ENCODE data around the gene STAB2.

The STAB2 gene

DNA sequence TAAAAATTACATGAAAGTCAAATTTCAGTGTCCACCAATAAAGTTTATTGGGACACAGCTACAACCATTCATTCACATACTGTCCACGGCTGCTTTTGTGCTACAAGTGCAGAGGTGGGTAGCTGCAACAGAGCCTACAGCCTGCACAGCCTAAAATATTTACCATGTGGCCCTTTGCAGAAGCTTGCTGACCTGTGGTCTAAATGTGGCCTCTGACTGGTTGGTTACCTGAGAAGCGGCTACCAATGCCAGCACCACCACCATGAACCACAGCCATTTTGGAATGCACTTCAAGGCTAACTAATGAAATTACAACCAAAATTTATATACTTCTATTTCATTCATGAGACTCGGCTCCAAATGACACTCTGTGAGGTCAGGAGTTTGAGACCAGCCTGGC, 195.3 kb downstream of the STAB2 start:
- DNase-seq (ENCODE audit: low spot score): no peak

DNA sequence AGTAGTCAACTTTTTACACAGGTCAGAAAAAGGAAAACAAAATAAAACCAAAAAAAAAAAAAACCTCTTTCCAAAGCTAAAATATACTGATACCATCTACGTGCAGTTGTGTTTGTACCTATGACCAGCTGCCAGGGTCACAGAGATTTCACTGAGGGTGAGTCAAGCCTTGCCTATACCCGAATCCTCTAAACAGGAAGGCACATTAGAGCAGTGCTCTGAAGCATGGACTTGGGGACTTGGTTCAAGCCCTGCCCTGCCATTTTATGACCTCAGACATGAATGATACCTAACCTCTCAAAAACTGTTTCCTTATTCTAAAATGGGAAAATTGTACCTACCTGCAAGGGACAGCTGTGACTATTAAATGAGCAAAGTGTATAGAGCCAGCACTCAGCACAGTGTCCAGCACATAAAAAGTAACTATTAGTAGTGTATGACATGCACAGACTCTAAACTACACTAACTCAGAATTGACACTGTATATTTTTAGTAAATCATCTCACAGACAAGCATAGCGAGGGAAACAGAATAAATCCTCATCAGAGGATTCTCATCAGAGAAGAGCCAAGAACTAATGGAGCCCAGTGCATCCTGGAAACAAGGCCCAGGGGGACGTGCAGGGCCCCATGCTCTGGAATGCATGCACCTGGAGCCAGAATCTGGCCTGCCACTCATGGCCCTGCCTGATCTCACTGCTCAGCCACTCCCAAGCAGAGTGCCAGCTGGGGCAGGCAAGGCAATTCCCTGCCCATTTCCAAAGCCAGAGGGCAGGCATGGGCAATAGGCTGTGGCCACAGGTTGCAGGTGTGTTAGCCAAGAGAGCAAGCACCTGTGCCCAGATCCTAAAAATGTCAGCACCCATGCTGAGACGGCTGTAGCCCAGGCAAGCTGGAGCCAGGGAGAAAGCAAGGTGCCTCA, 196.9 kb downstream of the STAB2 start:
- DNase-seq (ENCODE audit: low spot score): no peak

DNA sequence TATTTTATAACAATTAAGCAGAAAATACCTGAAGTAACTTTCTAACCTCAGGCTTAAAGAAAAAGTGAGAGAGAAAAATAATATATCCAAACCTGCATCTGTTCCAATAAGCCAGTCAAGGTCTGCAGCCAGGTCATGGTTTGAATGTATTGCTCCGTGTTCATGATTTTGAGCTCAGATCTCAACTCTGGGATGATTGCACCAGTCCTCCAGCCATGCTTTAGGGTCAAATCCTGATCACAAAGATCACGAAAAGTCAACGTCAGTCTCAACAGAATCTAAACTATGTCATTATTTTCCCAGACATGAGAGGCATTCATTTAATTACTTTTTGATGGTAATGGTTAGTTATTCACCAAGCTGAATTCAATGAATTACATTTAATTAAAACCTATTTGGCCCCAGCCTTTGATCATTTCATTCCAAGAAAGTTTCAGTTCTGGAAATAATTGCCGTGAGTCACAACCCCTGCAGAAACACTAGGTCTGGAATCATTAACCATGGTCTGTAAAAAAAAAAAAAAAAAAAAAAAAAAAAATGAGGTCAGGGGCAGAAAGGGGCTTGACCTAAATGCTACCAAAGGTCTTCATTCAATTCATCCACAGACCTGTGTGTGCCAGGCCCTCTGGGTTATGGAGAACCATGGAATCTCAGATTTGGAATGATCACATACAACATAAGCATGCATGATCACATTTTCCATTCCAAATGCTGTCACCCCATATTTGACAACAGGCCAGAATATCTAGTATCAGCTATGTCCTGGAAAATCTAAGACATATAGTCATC, 198.4 kb downstream of the STAB2 start:
- DNase-seq (ENCODE audit: low spot score): no peak

DNA sequence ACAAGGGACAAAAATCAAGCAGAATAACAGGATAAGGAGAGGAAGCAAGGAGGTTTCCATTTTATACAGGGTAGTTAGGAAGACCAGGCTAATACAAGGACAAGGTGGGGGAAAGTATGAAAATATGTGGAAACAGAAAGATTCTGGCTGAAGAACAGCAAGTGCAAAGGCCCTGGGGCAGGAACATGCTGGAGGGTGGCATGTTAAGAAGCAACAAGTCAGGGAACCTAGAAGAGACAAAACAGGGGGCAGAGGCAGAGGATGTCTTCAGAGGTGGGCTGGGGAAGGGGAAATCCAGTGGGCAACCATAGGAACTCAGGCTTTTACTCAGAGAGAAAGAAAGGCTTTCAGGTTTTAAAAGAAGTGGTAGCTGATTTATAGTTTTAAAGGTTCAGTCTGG, 199.1 kb downstream of the STAB2 start:
- DNase-seq (ENCODE audit: low spot score): no peak

DNA sequence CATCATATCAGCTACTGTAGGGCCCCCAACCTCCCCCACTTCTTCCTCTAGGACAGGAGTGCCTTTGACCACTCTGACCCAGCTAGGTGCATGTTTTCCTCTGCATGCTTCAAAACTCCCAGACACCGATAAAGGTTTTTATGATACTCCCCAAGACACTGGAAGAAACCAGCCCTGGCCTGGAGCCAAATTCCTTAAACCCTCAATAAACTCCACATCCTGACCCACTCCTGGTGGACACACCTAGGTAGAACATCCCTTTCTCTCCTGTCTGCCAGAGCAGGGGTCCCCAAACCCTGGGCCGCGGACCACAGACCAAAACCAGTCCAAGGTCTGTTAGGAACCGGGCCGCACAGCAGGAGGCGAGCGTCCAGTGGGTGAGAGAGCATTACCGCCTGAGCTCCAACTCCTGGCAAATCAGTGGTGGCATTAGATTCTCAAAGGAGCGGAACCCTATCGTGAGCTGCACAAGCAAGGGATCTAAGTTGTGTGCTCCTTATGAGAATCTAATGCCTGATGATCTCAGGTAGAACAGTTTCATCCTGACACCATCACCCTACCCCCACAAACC, 204.4 kb downstream of the STAB2 start:
- no peak for DNase-seq (ENCODE audit: low spot score)

DNA sequence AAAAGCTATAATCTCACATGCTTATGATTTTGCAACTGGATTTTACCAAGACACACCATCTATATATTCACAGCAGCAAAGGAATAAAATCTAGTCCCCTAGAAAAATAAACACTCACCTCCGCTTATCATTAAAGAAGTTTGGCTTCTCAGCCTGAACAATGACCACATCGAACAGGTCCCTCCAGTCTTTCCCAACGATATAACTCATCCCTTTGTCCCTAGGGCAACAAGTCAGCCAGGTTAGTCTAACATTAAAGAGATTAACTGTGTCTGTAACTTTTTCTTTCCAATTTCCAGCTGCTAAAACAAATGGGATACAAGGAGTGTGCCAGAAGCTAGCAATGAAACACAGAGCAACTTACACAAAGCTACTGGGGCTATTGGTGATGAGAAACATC, 206.0 kb downstream of the STAB2 start:
- no peak for DNase-seq (ENCODE audit: low spot score)

DNA sequence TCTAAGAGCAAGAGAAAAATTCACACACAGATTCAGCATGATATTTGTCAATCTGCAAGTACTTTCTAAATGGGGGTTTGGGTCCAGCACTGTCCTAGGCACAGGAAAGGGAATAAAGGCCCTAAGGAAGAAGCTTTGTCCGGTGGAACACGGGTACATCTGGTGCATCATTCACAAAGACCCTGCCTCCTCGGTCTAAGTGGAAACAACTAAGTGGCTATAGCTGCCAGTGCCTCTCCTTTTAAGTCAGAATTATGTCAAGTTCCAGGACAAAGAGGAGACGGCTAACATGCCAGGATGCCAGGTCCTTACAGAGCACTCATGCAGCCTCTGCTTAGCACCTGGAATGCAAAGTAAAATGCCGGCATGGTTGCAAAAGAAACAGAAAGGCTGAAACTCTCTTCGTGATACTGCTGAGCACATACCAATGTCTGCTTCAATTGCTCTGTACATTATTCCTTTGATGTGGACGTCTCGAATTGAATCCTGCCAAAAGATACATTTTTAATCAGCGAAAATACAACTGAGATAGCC, 206.5 kb downstream of the STAB2 start:
- DNase-seq (ENCODE audit: low spot score): no peak

DNA sequence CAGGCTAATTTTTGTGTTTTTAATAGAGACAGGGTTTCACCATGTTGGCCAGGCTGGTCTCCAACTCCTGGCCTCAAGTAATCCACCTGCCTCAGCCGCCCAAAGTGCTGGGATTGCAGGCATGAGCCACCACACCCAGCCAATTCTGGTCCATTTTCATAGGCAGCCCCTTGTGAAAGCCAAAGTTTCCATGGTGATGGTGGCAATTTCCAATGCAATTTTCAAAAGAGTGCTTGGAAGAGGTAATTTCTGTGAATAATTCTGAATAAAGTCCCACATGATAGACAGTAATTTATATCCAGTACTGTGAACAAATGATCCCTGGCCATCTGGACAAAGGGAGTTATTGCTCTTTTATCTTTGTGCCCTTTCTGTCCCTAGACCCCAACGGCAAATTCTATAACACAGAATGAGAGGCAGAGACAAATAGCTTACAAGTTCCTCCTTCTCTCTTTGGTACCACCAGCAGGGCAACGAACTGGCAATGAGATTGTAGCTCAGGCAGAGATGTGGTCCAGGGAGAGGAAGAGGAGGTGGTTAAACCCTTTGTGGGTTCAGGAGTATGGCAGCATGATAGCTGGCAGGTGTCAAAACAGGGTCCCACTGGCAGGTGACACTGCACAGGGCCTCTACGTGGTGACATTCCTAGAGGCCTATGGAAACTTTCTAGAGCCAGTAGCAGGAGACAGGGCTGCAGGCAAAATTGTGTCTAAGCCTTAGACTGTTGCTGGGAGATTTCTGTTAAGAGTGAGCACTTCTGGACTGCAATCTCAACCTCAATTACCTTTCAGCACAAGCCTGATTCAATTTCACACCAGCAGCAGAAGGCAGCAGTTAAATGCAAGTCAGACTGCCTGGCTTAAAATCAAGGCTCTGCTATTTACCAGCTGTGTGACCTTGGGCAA, 207.5 kb downstream of the STAB2 start:
- no peak for DNase-seq (ENCODE audit: low spot score)

DNA sequence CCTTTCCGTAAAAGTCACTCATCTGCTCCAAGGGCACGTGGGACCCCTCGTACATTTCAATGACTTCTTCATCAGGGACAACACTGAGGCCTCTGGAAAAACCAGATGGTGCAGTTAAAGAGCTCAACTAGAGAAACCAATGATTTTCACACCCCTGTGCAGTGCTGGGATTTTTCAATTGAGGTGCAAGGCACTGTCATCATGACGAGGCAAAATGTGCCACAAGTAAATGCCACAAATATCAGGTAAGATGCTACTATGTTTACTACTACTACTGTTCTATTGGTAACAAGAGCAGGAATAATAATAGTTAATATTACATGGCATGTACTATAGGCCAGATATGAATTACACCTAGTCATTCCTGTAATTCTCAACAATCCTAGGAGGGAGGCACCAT, 211.5 kb downstream of the STAB2 start:
- DNase-seq (ENCODE audit: low spot score): no peak

DNA sequence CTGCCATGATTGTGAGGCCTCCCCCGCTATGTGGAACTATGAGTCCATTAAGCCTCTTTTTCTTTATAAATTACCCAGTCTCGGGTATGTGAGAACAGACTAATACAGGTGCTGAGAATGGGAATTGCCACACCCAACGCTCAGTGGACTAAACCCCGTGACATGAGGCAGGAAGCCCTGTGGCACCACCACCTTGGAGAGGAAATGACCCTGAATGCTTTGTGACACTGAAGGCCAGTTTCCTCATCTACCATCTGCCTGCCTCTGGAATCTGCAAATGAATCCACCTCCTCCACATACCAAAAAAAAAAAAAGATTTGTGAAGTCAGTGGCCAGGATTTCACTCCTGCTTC, 212.4 kb downstream of the STAB2 start:
- no peak for DNase-seq (ENCODE audit: low spot score)

DNA sequence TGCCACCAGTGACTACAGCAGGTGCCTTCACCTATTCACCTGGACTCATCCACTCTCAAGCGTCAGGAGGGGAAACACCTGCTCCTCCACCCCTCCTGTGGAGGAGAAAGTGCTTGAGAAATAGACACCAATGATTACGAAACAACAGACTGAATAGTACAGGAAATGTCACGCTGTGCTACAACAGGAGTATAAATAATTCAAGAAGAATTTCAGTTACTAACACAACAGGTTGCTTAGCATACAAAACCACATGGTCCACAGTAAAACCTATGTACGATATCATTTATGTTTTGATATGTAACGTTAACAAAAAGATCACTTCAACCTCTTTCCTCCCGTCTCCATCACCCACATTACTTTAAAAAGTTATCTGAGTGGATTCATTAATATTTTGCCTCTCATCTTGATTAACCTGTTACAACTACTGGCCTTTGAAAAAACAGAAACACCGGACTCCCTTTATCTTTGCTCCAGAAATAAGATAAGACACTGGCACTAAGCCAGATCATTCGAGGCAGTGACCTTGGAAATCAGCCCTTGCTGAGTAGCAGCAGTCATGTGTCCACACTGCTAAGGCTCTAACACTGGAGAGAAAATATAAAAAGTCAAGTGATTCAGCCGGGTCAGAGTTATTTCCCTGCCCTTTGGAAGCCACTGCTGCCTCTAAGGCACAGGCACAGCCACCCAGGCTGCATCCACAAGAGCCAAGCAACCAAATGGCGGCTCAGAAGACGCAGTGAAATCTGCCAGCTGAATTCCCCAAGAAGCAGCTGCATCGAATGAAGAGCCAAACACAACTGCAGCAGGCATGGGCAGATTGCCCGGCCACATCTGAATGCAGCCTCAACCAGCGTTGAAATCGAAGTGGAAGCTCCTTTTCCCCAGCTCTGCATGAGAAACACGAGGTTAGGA, 213.0 kb downstream of the STAB2 start:
- DNase-seq (ENCODE audit: low spot score): peak; percentile 16

DNA sequence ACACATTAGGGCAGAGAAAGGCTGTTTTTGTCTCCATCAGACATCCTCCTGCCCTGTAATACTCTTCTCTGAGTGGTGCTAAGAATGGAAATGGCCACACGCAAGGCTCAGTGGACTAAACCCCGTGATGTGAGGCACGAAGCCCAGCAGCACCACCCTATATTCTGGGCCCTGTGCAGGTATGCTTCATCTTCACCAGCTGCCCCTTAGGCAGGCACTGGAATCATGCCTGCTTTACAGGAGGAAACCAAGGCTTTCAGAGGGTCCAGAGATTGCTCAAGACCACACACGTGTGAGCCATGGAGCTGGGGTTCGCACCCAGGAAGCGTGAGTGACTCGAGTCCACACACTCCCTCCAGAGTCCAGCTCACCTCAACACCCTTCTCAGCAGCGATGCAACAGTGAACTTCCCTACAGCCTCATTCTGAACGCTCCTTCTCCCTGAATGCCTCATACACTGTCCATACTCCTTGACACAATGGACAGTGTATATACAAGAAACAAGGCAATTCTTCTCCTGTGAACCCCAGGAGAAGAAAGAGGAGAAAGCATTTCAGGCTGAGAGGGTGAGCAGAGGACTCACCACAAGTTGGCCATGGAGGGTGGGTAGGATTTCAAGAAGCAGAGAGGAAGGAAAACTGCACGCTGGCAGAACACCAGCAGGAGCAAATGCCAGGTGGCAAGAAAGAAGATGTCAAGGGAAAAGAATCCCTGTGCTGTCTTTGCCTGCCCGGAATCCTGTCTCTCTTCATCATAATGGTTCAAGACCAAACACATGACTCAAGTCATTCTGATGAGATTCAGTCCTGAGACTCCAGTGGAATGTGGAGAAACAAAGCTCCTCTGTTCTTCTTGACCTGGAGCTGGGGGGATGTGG, 214.9 kb downstream of the STAB2 start:
- DNase-seq (ENCODE audit: low spot score): no peak

DNA sequence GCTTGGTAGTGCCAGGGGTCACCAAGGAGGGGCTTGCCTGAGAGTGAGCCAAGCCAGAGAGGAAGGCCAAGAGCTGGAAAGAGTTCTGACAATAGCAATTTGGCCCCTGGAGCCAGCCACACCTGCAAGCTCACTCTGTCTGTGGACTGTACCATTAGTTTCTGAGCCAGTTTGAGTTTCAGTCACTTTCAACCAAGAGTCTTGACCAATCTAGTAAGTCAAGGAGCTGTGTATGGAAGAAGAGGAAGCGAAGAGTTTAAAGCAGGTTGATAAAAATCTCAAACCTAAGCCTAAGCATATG, 215.5 kb downstream of the STAB2 start:
- no peak for DNase-seq (ENCODE audit: low spot score)

DNA sequence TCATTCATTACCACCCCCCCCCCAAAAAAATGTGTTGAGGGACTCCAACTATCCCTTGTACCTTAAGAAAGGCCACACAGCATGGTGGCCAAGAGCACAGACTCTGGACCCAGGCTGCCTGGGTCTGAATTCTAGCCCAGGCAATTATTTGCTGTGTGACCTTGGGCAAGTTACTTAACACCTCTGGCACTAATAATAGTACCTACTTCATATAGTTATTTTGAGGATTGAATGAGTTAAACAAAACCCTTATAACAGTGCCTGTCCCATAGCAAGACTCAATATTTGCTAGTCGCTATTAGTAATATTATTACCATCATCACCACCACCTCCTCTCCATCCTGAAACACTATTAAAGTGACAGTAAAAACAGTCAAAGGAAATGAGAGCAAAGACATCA, 216.8 kb downstream of the STAB2 start:
- DNase-seq (ENCODE audit: low spot score): no peak

DNA sequence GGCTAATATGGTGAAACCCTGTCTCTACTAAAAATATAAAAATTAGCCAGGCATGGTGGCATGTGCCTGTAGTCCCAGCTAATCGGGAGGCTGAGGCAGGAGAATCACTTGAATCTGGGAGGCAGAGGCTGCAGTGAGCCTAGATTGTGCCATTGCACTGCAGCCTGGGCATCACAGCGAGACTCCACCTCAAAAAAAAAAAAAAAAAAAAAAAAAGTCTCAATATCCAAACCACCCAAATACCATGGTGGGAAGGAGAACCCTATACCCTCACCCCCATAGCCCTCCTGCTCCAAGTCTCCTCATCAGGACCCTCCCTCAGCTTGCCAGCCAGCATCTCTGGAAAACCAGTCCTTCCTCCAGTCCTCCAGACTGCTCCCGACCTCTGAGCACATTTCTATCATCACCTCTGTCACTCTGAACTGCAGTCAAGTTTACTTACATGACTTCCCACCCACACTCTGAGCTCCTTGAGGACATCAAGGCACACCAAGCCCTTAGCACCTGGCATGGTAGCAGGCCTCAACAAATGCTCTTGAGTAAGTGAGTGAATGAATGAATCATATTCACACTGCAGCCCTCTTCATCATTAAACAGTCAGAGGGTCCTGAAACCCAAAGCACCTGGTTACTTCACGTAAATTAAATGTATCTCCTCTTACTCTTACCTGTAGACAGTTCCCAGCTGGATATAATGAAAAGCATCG, 218.7 kb downstream of the STAB2 start:
- DNase-seq (ENCODE audit: low spot score): no peak

DNA sequence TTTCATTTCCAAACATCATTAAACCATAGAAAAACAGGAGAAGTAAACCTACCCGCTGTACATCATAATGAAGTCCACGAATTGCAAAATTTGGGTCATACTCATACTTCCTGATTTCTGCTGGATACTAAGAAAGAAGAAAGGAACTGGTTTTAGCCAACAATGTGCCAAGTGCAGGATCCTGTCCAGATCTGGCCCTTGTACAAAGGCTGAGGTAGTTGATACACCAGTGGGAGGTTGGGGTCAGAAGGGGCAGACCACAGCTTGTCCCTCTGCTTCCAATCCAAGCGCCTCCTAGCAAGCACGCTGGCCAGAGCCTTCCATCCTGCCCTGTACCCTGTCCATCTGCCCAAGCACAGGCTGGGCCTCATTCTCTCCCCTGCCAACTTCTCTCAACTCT, 219.7 kb downstream of the STAB2 start:
- no peak for DNase-seq (ENCODE audit: low spot score)

DNA sequence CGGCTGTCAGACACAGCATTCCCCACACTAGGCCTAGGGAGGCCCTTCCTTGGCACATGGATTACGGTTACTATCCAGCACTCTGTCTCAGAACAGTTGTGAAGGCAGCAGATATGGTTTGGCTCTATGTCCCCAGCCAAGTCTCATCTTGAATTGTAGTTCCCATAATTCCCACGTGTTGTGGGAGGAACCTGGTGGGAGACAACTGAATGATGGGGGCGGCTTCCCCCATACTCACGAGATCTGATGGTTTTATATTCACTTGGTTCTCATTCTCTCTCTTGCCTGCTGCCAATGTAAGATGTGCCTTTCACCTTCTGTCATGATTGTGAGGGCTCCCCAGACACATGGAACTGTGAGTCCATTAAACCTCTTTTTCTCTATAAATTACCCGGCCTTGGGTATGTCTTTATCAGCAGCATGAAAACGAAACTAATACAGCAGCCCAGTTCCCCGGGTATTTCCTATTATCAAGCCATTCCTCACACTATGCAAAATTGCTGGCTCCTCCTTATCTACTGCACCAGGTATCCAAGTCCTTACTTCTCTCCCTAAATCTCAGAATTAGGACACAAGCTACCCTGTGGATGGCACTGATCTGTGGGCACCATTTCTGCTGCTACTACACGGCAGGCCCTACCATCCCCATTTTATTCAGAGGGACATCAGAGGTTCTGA, 220.6 kb downstream of the STAB2 start:
- DNase-seq (ENCODE audit: low spot score): peak; percentile 35

DNA sequence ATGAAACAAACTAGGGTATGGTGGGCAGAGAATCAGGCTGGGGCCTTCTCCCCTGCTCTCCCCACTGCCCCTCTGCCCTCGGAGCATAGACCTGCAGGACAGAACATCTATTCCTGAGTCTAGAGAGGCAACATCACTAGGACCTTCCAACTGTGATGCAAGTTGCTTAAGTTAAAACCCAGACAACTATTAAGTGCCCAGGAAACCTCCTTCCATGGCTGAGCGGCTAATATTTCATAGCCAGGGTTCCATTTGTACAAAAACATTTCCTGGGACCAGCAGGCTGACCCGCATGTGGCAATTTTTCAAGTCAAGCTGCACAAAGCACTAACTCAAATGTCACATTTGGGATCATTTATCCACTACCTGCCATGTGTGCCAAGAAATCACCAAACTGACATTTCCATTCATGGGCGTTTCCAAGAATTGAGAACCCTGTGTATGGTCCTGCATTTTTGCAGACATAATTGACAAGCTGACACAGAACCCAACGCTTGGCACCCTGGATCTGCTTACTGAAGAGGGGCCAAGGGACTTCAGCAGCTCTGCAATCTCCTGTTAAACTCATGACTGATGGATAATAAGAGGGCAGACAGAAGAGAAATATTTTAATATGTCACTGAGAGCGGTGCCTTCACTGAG, 221.3 kb downstream of the STAB2 start:
- DNase-seq (ENCODE audit: low spot score): no peak

All from hematopoietic multipotent progenitor cell treated with erythropoietin and hydrocortisone succinate and interleukin-3 and kit ligand, for 15 days (in vitro differentiated cells).